Neural cell (in vitro differentiated cells): Measurements from ENCODE around the gene P4HA2. TPM values are rescaled to one million over a fixed set of nuclear protein-coding genes. Genes with fewer than 3 reads are reported as not detected.

Source experiments
- H2AFZ ChIP-seq: fragments of 200-600, 300-800 bp; sonication (generic), shearing (Covaris generic); 2 replicates; pipeline ENCODE4 v1.6.0; 2014; ENCODE audit warnings: low read depth, mild to moderate bottlenecking, antibody characterized with exemption, low read length, moderate library complexity
- H3F3A ChIP-seq: fragments of 200-600 bp; shearing (Covaris generic); 2 replicates; pipeline ENCODE4 v1.6.1; 2016; ENCODE audit warnings: mild to moderate bottlenecking, moderate library complexity, mixed read lengths, antibody characterized with exemption, low read length; ENCODE audit not compliant: insufficient read depth, poor library complexity, severe bottlenecking
- H3K27ac ChIP-seq: fragments of 200-600, 300-800 bp; sonication (generic), shearing (Covaris generic); 2 replicates; pipeline ENCODE4 v1.5.1; 2014; ENCODE audit warnings: mild to moderate bottlenecking, low read length, moderate library complexity
- H3K27me3 ChIP-seq: fragments of 300-800, 200-600 bp; sonication (generic), shearing (Covaris generic); 2 replicates; pipeline ENCODE4 v1.6.0; 2014; ENCODE audit warnings: mild to moderate bottlenecking, low read depth, low read length, moderate library complexity; ENCODE audit not compliant: insufficient read depth
- H3K36me3 ChIP-seq: fragments of 300-800, 200-600 bp; sonication (generic), shearing (Covaris generic); 2 replicates; pipeline ENCODE4 v1.5.1; 2014; ENCODE audit warnings: mild to moderate bottlenecking, antibody characterized with exemption, low read length, moderate library complexity; ENCODE audit not compliant: insufficient read depth
- H3K4me2 ChIP-seq: fragments of 300-800, 200-600 bp; sonication (generic), shearing (Covaris generic); 2 replicates; pipeline ENCODE4 v1.6.0; 2014; ENCODE audit warnings: mild to moderate bottlenecking, low read length
- H3K4me3 ChIP-seq: fragments of 300-800, 200-600 bp; sonication (generic), shearing (Covaris generic); 2 replicates; pipeline ENCODE4 v1.5.1; 2014; ENCODE audit warnings: mild to moderate bottlenecking, low read length, moderate library complexity
- H3K79me2 ChIP-seq: fragments of 200-600 bp; shearing (Covaris generic); replicated peaks from 2 replicates; pipeline ENCODE4 v1.6.0; 2014; ENCODE audit warnings: mild to moderate bottlenecking, low read length, moderate library complexity; ENCODE audit not compliant: insufficient read depth
- H3K9ac ChIP-seq: fragments of 300-800, 200-600 bp; sonication (generic), shearing (Covaris generic); 2 replicates; pipeline ENCODE4 v1.6.1; 2016; ENCODE audit warnings: mild to moderate bottlenecking, low read length, mixed read lengths
- H3K9me2 ChIP-seq: fragments of 200-600 bp; shearing (Covaris generic); 2 replicates; pipeline ENCODE4 v1.6.1; 2016; ENCODE audit warnings: mild to moderate bottlenecking, low read length, mixed read lengths; ENCODE audit not compliant: insufficient read depth
- H3K9me3 ChIP-seq: fragments of 200-600, 300-800 bp; sonication (generic), shearing (Covaris generic); 2 replicates; pipeline ENCODE4 v1.6.1; 2016; ENCODE audit warnings: mild to moderate bottlenecking, mixed run types, low read length, moderate library complexity, mixed read lengths
- H4K20me1 ChIP-seq: fragments of 200-600 bp; shearing (Covaris generic); 2 replicates; pipeline ENCODE4 v1.6.1; 2016; ENCODE audit warnings: mild to moderate bottlenecking, mixed run types; ENCODE audit not compliant: insufficient read depth
- EP300 ChIP-seq: fragments of 450-650 bp; conservative IDR thresholded peaks from 2 replicates; pipeline ENCODE4 v1.6.1; 2014; ENCODE audit warnings: antibody characterized with exemption, mild to moderate bottlenecking, moderate library complexity; ENCODE audit not compliant: poor library complexity, severe bottlenecking
- EZH2 ChIP-seq: fragments of 200-600, 300-800 bp; shearing (Covaris generic), sonication (generic); IDR thresholded peaks from 2 replicates; pipeline ENCODE4 v1.6.1; 2014; ENCODE audit warnings: antibody characterized with exemption, low read length, borderline replicate concordance, mild to moderate bottlenecking; ENCODE audit not compliant: insufficient read depth, poor library complexity, severe bottlenecking
- MXI1 ChIP-seq: fragments of 450-650 bp; conservative IDR thresholded peaks from 2 replicates; pipeline ENCODE4 v1.6.1; 2014; ENCODE audit warnings: antibody characterized with exemption, mild to moderate bottlenecking; ENCODE audit not compliant: poor library complexity, severe bottlenecking
- POLR2AphosphoS5 ChIP-seq: IDR thresholded peaks from 2 replicates; pipeline ENCODE4 v1.6.1; 2012
- RAD21 ChIP-seq: fragments of 450-650 bp; conservative IDR thresholded peaks from 2 replicates; pipeline ENCODE4 v1.6.1; 2014; ENCODE audit warnings: antibody characterized with exemption, mild to moderate bottlenecking, moderate library complexity
- SMC3 ChIP-seq: fragments of 450-650 bp; conservative IDR thresholded peaks from 2 replicates; pipeline ENCODE4 v1.6.1; 2014; ENCODE audit warnings: antibody characterized with exemption, mild to moderate bottlenecking, moderate library complexity; ENCODE audit not compliant: poor library complexity
- TAF1 ChIP-seq: IDR thresholded peaks from 2 replicates; pipeline ENCODE4 v1.6.1; 2012; ENCODE audit warnings: low read depth
- polyA plus RNA-seq: library from polyadenylated mRNA; depleted of rRNA; stranded (reverse); fragments of >200 nt; gene quantifications from 2 replicates; pipeline ENCODE4 v1.2.3, GENCODE V29; 2014
- TF ChIP-seq, protein P1 (sequence below): fragments of 450-650 bp; IDR thresholded peaks from 2 replicates; pipeline ENCODE4 v1.5.1; 2014; ENCODE audit warnings: antibody characterized with exemption, mild to moderate bottlenecking, moderate library complexity; ENCODE audit not compliant: poor library complexity, severe bottlenecking
- TF ChIP-seq, protein P2 (sequence below): IDR thresholded peaks from 2 replicates; pipeline ENCODE4 v1.6.1; 2012; ENCODE audit warnings: borderline replicate concordance

The P4HA2 gene
- polyA plus RNA-seq, 1 donor from 2014 or later = 1.4 TPM

DNA sequence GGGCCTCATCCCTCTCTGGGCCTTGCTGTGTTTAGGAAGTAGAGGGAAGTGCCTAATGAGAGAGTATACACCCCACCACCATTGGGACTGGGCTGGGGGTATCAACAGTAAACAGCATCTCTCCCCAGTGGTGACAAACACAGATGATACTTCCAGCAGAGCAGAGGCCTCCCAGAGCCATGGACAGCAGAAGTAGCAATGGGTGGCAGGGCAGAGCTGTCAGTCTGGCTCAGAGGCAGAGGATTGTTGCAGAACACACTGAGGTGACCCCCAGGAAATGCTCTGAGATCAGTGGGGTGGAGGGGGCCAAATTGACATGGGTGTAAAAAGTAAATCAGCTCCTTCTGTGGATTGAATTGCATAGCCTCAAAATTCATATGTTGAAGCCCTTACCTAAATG is 12.1 kb upstream of the P4HA2 start:
- H3K9me3 ChIP-seq = no peaks in the 10 kb centered on the region
- H3K9ac ChIP-seq = no peak overlapping the region
- H3K27ac ChIP-seq = no peak overlapping the region
- H3K9me2 ChIP-seq = no peaks in the 10 kb centered on the region
- TF ChIP-seq POLR2AphosphoS5 (no peak), RAD21 (no peak), SMC3 (no peak), TAF1 (no peak), EP300 (no peak), MXI1 (no peak), EZH2 (no peak)
- TF ChIP-seq, protein P1, sequence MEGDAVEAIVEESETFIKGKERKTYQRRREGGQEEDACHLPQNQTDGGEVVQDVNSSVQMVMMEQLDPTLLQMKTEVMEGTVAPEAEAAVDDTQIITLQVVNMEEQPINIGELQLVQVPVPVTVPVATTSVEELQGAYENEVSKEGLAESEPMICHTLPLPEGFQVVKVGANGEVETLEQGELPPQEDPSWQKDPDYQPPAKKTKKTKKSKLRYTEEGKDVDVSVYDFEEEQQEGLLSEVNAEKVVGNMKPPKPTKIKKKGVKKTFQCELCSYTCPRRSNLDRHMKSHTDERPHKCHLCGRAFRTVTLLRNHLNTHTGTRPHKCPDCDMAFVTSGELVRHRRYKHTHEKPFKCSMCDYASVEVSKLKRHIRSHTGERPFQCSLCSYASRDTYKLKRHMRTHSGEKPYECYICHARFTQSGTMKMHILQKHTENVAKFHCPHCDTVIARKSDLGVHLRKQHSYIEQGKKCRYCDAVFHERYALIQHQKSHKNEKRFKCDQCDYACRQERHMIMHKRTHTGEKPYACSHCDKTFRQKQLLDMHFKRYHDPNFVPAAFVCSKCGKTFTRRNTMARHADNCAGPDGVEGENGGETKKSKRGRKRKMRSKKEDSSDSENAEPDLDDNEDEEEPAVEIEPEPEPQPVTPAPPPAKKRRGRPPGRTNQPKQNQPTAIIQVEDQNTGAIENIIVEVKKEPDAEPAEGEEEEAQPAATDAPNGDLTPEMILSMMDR = no peak
- TF ChIP-seq, protein P2, sequence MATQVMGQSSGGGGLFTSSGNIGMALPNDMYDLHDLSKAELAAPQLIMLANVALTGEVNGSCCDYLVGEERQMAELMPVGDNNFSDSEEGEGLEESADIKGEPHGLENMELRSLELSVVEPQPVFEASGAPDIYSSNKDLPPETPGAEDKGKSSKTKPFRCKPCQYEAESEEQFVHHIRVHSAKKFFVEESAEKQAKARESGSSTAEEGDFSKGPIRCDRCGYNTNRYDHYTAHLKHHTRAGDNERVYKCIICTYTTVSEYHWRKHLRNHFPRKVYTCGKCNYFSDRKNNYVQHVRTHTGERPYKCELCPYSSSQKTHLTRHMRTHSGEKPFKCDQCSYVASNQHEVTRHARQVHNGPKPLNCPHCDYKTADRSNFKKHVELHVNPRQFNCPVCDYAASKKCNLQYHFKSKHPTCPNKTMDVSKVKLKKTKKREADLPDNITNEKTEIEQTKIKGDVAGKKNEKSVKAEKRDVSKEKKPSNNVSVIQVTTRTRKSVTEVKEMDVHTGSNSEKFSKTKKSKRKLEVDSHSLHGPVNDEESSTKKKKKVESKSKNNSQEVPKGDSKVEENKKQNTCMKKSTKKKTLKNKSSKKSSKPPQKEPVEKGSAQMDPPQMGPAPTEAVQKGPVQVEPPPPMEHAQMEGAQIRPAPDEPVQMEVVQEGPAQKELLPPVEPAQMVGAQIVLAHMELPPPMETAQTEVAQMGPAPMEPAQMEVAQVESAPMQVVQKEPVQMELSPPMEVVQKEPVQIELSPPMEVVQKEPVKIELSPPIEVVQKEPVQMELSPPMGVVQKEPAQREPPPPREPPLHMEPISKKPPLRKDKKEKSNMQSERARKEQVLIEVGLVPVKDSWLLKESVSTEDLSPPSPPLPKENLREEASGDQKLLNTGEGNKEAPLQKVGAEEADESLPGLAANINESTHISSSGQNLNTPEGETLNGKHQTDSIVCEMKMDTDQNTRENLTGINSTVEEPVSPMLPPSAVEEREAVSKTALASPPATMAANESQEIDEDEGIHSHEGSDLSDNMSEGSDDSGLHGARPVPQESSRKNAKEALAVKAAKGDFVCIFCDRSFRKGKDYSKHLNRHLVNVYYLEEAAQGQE = no peak
- no peaks in the 10 kb centered on the region for H3K79me2 ChIP-seq
- no peaks in the 10 kb centered on the region for H3K27me3 ChIP-seq
- no peaks in the 10 kb centered on the region for H4K20me1 ChIP-seq
- no peaks in the 10 kb centered on the region for H3F3A ChIP-seq
- no peak overlapping the region for H3K4me3 ChIP-seq
- no peak overlapping the region for H2AFZ ChIP-seq
- no peak overlapping the region for H3K4me2 ChIP-seq
- H3K36me3 ChIP-seq = no peaks in the 10 kb centered on the region

DNA sequence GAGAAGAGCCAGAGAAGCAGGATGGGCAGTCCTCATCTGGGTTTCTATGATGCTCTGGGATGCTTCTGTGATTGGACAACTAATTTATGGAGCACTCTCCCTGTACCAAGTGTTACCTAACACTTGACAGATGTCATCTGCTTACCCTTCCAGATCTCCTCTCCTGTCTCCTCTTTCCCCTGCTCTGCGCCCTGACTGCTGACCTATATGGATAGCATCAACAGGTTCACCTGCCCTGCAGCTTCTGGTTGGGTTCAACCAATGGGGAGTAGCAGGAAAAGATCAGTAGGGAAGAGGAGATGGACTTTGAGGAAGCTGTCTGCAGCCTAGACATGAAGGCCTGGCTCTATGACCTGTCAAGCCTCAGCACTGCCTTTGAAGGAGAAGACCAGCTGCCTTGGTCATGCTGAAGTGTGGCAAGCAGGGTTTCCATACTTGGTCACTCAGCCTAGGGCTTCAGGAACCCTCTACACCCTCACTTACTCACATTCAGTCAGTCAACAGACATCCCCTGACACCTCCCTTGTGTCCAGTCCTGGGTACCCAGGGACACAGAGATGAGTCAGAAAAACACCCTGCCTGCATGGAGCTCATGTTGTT is 11.3 kb upstream of the P4HA2 start:
- Histone ChIP-seq H3K9ac (no peak overlapping the region), H3K4me2 (no peak overlapping the region), H3K36me3 (no peaks in the 10 kb centered on the region), H3K4me3 (no peak overlapping the region), H3K27me3 (no peaks in the 10 kb centered on the region), H3K79me2 (no peaks in the 10 kb centered on the region), H2AFZ (no peak overlapping the region), H3K9me2 (no peaks in the 10 kb centered on the region), H4K20me1 (no peaks in the 10 kb centered on the region), H3K9me3 (no peaks in the 10 kb centered on the region), H3K27ac (no peak overlapping the region), H3F3A (no peaks in the 10 kb centered on the region)
- no peak for TF ChIP-seq POLR2AphosphoS5
